ENCODE data around the gene RETREG1.
"Not testable (repeated sequence)": the region's sequence is repeated elsewhere in the genome, so short reads cannot be mapped to it uniquely, and the experiment has no call there.

The RETREG1 gene

GRCh38 chr5:16550316-16550952 lies 66.4 kb downstream of the RETREG1 start:
- peak; percentile 52 for DNase-seq

- DNase-seq, result no peak
Measured at GRCh38 chr5:16549491-16550206, 67.1 kb downstream of the RETREG1 start.

- DNase-seq, result no peak
Measured at GRCh38 chr5:16548812-16549211, 68.0 kb downstream of the RETREG1 start.

- DNase-seq, result no peak
Measured at GRCh38 chr5:16548115-16548514, 68.7 kb downstream of the RETREG1 start.

GRCh38 chr5:16547200-16547842 lies 69.5 kb downstream of the RETREG1 start:
- no peak for DNase-seq

GRCh38 chr5:16546732-16547131 lies 70.1 kb downstream of the RETREG1 start:
- DNase-seq, result no peak

GRCh38 chr5:16544607-16545374 lies 72.0 kb downstream of the RETREG1 start:
- no peak for DNase-seq

GRCh38 chr5:16543206-16543605 lies 73.6 kb downstream of the RETREG1 start:
- DNase-seq, result not testable (repeated sequence)

- no peak for DNase-seq
Measured at GRCh38 chr5:16542236-16542635, 74.6 kb downstream of the RETREG1 start.

- not testable (repeated sequence) for DNase-seq
Measured at GRCh38 chr5:16541592-16541991, 75.2 kb downstream of the RETREG1 start.

GRCh38 chr5:16540421-16540820 lies 76.4 kb downstream of the RETREG1 start:
- no peak for DNase-seq

GRCh38 chr5:16539169-16539666 lies 77.6 kb downstream of the RETREG1 start:
- no peak for DNase-seq

- DNase-seq, result no peak
Measured at GRCh38 chr5:16538006-16538405, 78.8 kb downstream of the RETREG1 start.

- no peak for DNase-seq
Measured at GRCh38 chr5:16536818-16537217, 80.0 kb downstream of the RETREG1 start.

- DNase-seq, result no peak
Measured at GRCh38 chr5:16536246-16536645, 80.6 kb downstream of the RETREG1 start.

- DNase-seq, result no peak
Measured at GRCh38 chr5:16534280-16534679, 82.5 kb downstream of the RETREG1 start.

GRCh38 chr5:16531063-16531648 lies 85.6 kb downstream of the RETREG1 start:
- no peak for DNase-seq

GRCh38 chr5:16529306-16529705 lies 87.5 kb downstream of the RETREG1 start:
- no peak for DNase-seq

GRCh38 chr5:16528382-16529110 lies 88.3 kb downstream of the RETREG1 start:
- DNase-seq, result no peak

- no peak for DNase-seq
Measured at GRCh38 chr5:16525651-16526050, 91.1 kb downstream of the RETREG1 start.

GRCh38 chr5:16524286-16524685 lies 92.5 kb downstream of the RETREG1 start:
- DNase-seq, result no peak
